ENCODE data around the gene LRP11.

DNA sequence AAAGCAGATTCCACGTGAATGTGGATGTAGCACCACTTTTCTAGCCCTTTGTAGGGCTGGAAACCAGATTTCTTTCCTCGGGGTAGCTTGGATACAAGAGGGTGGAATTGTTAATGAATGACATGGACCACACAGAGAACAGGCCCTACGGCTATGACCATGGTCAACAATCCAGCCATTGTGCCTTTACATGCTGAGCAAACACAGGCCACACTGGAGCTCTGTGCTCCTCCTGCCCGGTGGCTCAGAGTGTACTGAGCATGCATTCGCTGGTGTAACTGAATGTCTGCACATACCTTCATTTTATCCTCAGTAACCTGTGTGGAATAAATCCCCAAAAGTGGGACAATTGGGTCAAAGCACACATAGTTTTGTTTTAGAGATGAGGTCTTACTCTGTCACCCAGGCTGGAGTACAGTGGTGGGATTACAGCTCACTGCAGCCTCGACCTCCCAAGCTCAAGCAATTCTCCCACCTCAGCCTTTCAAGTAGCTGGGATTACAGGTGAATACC is 32.8 kb downstream of the LRP11 start:
- TF ChIP-seq, protein P1, sequence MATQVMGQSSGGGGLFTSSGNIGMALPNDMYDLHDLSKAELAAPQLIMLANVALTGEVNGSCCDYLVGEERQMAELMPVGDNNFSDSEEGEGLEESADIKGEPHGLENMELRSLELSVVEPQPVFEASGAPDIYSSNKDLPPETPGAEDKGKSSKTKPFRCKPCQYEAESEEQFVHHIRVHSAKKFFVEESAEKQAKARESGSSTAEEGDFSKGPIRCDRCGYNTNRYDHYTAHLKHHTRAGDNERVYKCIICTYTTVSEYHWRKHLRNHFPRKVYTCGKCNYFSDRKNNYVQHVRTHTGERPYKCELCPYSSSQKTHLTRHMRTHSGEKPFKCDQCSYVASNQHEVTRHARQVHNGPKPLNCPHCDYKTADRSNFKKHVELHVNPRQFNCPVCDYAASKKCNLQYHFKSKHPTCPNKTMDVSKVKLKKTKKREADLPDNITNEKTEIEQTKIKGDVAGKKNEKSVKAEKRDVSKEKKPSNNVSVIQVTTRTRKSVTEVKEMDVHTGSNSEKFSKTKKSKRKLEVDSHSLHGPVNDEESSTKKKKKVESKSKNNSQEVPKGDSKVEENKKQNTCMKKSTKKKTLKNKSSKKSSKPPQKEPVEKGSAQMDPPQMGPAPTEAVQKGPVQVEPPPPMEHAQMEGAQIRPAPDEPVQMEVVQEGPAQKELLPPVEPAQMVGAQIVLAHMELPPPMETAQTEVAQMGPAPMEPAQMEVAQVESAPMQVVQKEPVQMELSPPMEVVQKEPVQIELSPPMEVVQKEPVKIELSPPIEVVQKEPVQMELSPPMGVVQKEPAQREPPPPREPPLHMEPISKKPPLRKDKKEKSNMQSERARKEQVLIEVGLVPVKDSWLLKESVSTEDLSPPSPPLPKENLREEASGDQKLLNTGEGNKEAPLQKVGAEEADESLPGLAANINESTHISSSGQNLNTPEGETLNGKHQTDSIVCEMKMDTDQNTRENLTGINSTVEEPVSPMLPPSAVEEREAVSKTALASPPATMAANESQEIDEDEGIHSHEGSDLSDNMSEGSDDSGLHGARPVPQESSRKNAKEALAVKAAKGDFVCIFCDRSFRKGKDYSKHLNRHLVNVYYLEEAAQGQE (IDR thresholded peaks at IDR 0.05; ENCODE audit: insufficient read depth in 1 of 2, low read depth in 2 of 2, low read length in 2 of 2) = no peak
- TF ChIP-seq POLR2AphosphoS5 (IDR thresholded peaks at IDR 0.05; ENCODE audit: low read depth, low read length) = no peak

Measured in PFSK-1 (cell line).